HUES48 (cell line): Measurements from ENCODE around the gene CRLF1.

ENCODE experiments used
- H3K27ac ChIP-seq: one replicate; pipeline ENCODE4 v1.7.0; 2013; ENCODE audit warnings: low read depth, low read length, inconsistent platforms
- H3K27me3 ChIP-seq: 2 replicates; pipeline ENCODE4 v1.6.1; 2013; ENCODE audit warnings: mild to moderate bottlenecking, low read length; ENCODE audit not compliant: control insufficient read depth, insufficient read depth
- H3K36me3 ChIP-seq: 2 replicates; pipeline ENCODE4 v1.6.1; 2013; ENCODE audit warnings: low read length; ENCODE audit not compliant: control insufficient read depth, insufficient read depth
- H3K4me1 ChIP-seq: 2 replicates; pipeline ENCODE4 v1.6.1; 2013; ENCODE audit warnings: mild to moderate bottlenecking, low read length; ENCODE audit not compliant: control insufficient read depth, insufficient read depth
- H3K4me3 ChIP-seq: 2 replicates; pipeline ENCODE4 v1.5.1; 2013; ENCODE audit warnings: mild to moderate bottlenecking, low read depth, low read length
- H3K9ac ChIP-seq: 2 replicates; pipeline ENCODE4 v1.6.1; 2013; ENCODE audit warnings: mild to moderate bottlenecking, low read depth, low read length, moderate library complexity
- H3K9me3 ChIP-seq: 2 replicates; pipeline ENCODE4 v1.6.1; 2013; ENCODE audit warnings: low read length; ENCODE audit not compliant: control insufficient read depth, insufficient read depth

CRLF1 gene

DNA sequence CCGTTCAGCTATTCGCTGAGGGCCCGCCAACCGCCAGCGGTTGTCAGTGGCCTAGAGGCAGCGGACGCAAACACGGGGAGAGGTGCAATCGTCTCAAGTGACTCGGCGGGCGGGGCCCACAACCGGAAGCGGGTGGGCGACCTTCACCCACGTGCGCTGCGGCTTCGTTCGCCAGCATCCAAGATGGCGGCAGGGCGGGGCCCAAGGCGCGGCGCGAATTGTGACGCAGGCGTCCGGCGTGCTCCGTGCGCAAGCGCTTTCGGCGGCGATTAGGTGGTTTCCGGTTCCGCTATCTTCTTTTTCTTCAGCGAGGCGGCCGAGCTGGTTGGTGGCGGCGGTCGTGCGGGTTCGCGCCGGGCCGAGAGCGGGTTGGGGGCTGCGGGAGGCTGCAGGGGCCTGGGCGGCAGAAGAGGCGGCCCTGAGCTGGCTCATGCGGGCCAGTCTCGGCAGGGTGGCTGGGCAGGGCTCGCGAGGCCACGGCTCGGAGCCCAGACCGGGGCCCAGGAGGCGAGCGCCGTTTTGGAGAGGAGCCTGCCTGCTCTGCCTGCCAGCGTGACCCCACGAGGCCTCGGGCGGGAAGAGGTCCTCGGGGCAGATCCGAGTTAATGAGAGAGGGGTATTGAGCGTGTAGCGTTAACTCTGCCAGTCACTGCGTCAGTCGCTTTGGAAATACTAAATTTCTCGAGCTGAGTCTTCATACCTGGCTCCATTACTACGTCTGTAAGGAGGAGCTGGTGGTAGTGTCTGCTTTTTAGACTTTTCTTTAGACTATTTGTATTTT, 34.8 kb downstream of the CRLF1 start, which contains the start of gene UBA52:
UBA52 (plus strand) TSS at position 294 of the 781 bp plus-strand sequence. CDS start 1,444 bp downstream, outside the sequence.
- Histone ChIP-seq H3K9ac (peak within 1 kb of the TSS; percentile 92), H3K36me3 (peaks cover 68% of the 10 kb centered on the region), H3K27me3 (no peaks in the 10 kb centered on the region), H3K27ac (peak within 1 kb of the TSS; percentile 92), H3K4me3 (peak within 1 kb of the TSS; percentile 99), H3K9me3 (no peaks in the 10 kb centered on the region), H3K4me1 (peaks cover 3% of the 10 kb centered on the region; the same call in 1 of the 2 replicates)

DNA sequence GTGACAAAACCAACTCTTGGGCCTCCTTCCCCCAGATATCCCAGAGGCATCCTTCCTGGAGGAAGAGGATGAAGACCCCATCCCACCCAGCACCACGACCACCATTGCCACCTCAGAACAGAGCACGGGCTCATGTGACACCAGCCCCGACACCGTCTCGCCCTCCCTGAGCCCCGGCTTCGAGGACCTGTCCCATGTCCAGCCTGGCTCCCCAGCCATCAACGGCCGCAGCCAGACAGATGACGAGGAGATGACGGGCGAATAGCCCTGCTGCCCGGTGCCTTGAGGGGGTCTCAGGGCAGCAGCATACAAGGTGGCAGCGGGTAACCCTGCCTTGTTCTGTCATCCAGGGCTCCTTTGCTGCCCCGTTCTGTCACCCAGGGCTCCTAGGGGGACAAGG, 38.2 kb downstream of the CRLF1 start:
- Histone ChIP-seq H3K9ac (no peak overlapping the region), H3K4me1 (peaks cover 3% of the 10 kb centered on the region; the same call in 1 of the 2 replicates), H3K27me3 (no peaks in the 10 kb centered on the region), H3K4me3 (no peak overlapping the region), H3K27ac (no peak overlapping the region), H3K9me3 (no peaks in the 10 kb centered on the region), H3K36me3 (peaks cover 66% of the 10 kb centered on the region)

DNA sequence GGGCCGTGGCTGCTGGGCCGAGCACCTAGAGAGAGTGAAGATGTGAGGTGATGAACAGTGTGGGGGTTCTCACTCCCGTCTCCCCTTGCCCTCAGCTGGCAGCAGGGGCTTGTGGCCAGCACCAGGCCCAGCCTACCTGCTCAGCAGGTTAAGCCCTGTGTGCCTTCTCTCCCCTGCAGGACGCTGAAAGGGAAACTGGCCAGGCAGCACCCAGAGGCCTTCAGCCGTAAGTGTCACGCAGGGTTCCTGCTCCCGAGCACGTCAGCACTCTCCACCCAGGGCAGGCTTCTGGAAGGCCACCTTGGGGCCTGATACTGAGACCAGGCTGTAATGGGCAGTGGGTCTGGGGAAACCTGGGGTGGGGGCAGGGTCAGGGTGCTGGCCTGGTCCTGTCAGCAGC, 39.6 kb downstream of the CRLF1 start:
- Histone ChIP-seq H3K36me3 (peaks cover 70% of the 10 kb centered on the region), H3K27ac (no peak overlapping the region), H3K27me3 (no peaks in the 10 kb centered on the region), H3K9me3 (no peaks in the 10 kb centered on the region), H3K4me1 (no peaks in the 10 kb centered on the region), H3K9ac (no peak overlapping the region), H3K4me3 (no peak overlapping the region)

DNA sequence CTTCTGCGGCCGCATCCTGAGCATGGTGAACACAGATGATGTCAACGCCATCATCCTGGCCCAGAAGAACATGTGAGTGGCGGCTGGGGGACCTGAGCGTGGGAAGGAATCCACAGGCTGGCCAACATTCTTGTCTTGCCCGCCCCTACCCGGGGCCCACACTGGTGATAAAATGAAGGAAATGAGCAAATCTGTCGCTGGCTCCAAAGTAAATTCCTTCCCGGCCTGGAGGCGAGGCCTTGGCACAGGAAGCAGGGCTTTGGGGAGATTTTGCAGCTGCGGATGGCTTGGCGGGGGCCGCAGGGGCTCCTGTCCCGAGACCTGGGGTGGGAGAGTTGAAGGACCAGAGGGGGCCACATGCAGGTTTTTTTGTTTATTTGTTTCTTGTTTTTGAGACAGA, 44.5 kb downstream of the CRLF1 start:
- H3K9ac ChIP-seq: no peak overlapping the region
- H3K4me3 ChIP-seq: no peak overlapping the region
- peaks cover 58% of the 10 kb centered on the region for H3K36me3 ChIP-seq
- no peaks in the 10 kb centered on the region for H3K9me3 ChIP-seq
- no peaks in the 10 kb centered on the region for H3K27me3 ChIP-seq
- no peak overlapping the region for H3K27ac ChIP-seq
- peaks cover 6% of the 10 kb centered on the region; the same call in 1 of the 2 replicates for H3K4me1 ChIP-seq

DNA sequence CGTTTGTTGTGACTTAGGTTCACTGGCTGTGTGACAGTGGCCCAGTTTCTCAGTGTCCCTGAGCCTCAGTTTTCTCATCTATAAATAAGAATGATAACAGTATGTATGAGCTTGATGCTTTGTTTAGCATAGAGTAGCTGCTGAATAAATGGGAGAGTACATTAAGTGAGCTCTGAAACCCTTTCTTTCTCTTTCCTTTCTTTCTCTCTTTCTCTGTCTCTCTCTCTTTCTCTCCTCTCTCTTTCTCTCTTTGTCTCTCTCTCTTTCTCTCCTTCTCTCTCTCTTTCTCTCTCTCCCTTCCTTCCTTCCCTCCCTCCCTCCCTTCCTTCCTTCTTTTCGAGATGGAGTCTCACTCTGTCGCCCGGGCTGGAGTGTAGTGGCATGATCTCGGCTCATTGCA, 46.9 kb downstream of the CRLF1 start:
- no peak overlapping the region for H3K27ac ChIP-seq
- H3K4me3 ChIP-seq: no peak overlapping the region
- H3K9ac ChIP-seq: no peak overlapping the region

DNA sequence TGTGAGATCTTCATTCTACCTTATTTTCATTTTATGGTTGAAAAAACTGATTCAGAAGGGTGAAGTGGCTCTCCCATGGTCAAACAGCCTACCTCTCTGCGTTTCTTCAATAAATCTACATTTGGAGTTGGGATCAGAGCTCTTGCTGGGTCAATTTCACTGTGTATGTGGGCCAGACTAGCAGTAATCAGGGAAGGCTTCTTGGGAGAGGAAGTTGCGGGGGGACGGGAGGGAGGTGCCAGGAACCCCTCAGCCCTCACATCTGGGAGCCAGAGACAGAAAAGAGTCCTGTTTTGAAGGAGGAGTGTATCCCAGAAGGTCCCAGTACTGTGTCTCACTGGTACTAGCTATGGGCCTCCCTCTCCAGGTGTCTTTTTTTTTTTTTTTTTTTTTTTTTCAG, 48.0 kb downstream of the CRLF1 start:
- Histone ChIP-seq H3K9ac (peak overlapping the region; percentile 42), H3K4me3 (peak overlapping the region; percentile 81), H3K27ac (peak overlapping the region; percentile 72), H3K4me1 (peaks cover 6% of the 10 kb centered on the region; the same call in 1 of the 2 replicates), H3K27me3 (no peaks in the 10 kb centered on the region), H3K9me3 (no peaks in the 10 kb centered on the region), H3K36me3 (peaks cover 26% of the 10 kb centered on the region)

More for the DNA sequence above, 46.9 kb downstream of the CRLF1 start:
- peaks cover 6% of the 10 kb centered on the region; the same call in 1 of the 2 replicates for H3K4me1 ChIP-seq
- no peaks in the 10 kb centered on the region for H3K9me3 ChIP-seq
- no peaks in the 10 kb centered on the region for H3K27me3 ChIP-seq
- H3K36me3 ChIP-seq: peaks cover 37% of the 10 kb centered on the region

- Histone ChIP-seq H3K4me3 (peak overlapping the region; percentile 81), H3K9ac (peak overlapping the region; percentile 42), H3K36me3 (peaks cover 22% of the 10 kb centered on the region), H3K27me3 (no peaks in the 10 kb centered on the region), H3K27ac (peak overlapping the region; percentile 72), H3K4me1 (peaks cover 6% of the 10 kb centered on the region; the same call in 1 of the 2 replicates), H3K9me3 (no peaks in the 10 kb centered on the region)
These were observed 48.4 kb downstream of the CRLF1 start for GRCh38 chr19:18558202-18558555.

DNA sequence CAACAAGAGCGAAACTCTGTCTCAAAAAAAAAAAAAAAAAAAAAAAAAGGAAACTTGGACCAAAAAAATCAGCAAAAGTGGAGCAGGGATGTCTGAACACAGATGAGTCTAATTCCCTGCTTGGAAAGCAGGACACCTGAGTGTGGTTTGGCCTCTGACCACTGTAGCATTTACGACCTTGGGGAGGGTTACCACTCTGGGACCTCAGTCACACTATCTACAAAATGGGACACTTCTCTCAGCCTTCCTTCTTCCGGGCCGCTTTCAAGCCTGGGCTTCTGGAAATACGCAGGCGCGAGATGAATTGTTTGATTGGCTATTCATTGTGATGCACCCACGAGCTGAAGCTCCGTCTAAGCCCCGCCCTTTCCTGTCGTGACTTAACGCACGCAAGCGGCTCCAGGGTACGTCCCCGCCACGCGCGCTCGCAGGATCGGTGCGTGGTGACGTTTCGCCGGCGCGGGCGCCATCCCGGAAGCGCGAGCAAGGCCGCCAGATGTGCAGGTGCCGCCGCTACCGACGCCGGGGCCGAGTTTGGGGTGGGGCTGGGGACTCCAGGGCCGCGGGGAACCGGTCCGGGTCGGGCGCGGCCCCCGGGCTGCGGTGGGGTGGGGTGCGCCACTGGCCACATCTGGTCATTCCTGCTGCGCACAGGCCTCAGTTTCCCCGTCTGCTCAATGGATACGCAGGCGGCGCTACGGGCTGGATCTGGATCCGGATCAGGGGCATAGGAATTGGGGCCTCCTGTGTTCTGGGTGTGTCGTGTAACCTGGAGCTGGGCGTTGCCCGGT, 49.0 kb downstream of the CRLF1 start, which contains the start of gene KXD1:
KXD1 (plus strand) TSS at position 460 of the 791 bp plus-strand sequence. CDS start 4,187 bp downstream, outside the sequence.
- peak within 1 kb of the TSS; percentile 72 for H3K27ac ChIP-seq
- H3K36me3 ChIP-seq: peaks cover 16% of the 10 kb centered on the region
- no peaks in the 10 kb centered on the region for H3K9me3 ChIP-seq
- peaks cover 6% of the 10 kb centered on the region; the same call in 1 of the 2 replicates for H3K4me1 ChIP-seq
- H3K27me3 ChIP-seq: no peaks in the 10 kb centered on the region
- peak within 1 kb of the TSS; percentile 81 for H3K4me3 ChIP-seq
- H3K9ac ChIP-seq: peak within 1 kb of the TSS; percentile 42

DNA sequence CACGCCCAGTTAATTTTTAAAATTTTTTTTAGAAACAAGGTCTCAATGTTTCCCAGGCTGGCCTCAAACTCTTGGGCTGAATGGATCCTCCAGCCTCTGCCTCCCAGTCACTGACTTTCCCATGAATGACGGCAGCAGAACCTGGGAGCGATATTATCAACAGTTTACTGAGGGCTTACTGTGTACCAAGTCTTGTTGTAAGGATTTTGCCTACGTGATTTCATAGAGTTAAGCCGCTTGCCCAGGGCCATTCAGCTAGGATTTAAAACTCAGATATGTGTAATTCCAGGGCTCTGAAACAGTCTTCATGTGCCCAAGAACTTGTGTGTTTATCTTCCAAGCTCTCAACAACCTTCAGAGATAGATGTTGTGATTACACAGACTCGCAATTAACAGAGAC, 55.0 kb downstream of the CRLF1 start:
- Histone ChIP-seq H3K4me3 (no peak overlapping the region), H3K36me3 (no peaks in the 10 kb centered on the region), H3K4me1 (no peaks in the 10 kb centered on the region), H3K27ac (no peak overlapping the region), H3K27me3 (no peaks in the 10 kb centered on the region), H3K9ac (no peak overlapping the region), H3K9me3 (no peaks in the 10 kb centered on the region)

DNA sequence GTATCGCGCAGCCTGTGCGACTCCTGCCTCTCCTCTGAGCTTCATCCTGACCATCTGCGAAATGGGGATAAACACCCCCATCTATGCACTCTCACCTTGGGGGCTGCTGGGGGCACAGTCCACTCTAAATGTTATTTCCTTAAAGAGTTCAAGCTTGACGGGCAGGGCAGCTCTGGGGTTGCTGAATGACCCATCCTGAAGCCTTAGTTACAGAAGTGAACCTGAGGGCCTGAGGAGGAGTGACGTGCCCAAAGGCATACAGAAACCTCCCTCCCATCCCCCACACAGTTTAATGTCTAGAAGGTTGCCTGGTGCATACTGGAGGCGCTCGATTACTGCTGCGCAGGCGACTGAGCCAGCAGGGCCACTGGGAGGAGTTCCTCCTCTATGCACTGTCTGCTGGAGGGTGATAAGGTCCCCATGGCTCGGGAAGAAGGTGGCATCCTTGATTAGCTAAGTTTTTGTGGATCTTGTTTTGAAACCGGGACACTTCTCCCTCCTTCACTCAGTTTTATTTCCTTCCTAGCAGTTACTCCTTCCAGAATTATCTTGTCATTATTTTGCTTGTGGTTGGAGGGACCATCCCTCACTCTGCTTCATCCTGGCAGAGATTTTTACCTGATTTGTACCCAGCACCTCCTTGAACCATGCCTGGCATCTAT, 62.7 kb downstream of the CRLF1 start:
- H3K36me3 ChIP-seq: peaks cover 30% of the 10 kb centered on the region
- H3K4me3 ChIP-seq: peak overlapping the region; percentile 69
- H3K4me1 ChIP-seq: peaks cover 9% of the 10 kb centered on the region
- no peaks in the 10 kb centered on the region for H3K9me3 ChIP-seq
- no peak overlapping the region for H3K9ac ChIP-seq
- no peak overlapping the region for H3K27ac ChIP-seq
- no peaks in the 10 kb centered on the region for H3K27me3 ChIP-seq
